Tibial nerve (tissue), 4 donors: Measurements from ENCODE around the gene GFRAL. TPM values are rescaled to one million over a fixed set of nuclear protein-coding genes. Genes with fewer than 3 reads are reported as not detected.

Experiments
- DNase-seq, 2 donors: peaks; one replicate each; pipeline ENCODE4 v3.0.0-alpha.2; 2019; ENCODE audit warnings: low spot score in 2 of 2
- H3K27ac ChIP-seq, 4 donors: fragments of 200-600 bp; sonication (generic) in 3 of 4; one replicate each; pipeline ENCODE4 v1.5.1; 2017 to 2019; ENCODE audit warnings: mild to moderate bottlenecking in 1 of 4
- H3K27me3 ChIP-seq, 2 donors: fragments of 200-600 bp; sonication (generic) in 1 of 2; one replicate each; pipeline versions ENCODE4 v1.5.1 to v1.6.0; 2017 to 2019
- H3K36me3 ChIP-seq, 3 donors: fragments of 200-600 bp; sonication (generic); one replicate each; pipeline ENCODE4 v1.5.1; 2018 to 2019
- H3K4me1 ChIP-seq, 4 donors: fragments of 200-600 bp; sonication (generic) in 3 of 4; one replicate each; pipeline ENCODE4 v1.5.1; 2017 to 2019
- H3K4me3 ChIP-seq, 4 donors: fragments of 200-600 bp; sonication (generic) in 3 of 4; one replicate each; pipeline ENCODE4 v1.5.1; 2017 to 2019; ENCODE audit warnings: mild to moderate bottlenecking in 1 of 4, moderate library complexity in 1 of 4
- H3K9me3 ChIP-seq, 4 donors: fragments of 200-600 bp; sonication (generic) in 3 of 4; one replicate each; pipeline ENCODE4 v1.5.1; 2017 to 2019
- EP300 ChIP-seq, 2 donors: sonication (generic); formaldehyde crosslinking; IDR thresholded peaks; one replicate each; pipeline ENCODE4 v1.6.1; 2017; ENCODE audit warnings: antibody characterized with exemption in 2 of 2, mild to moderate bottlenecking in 1 of 2
- POLR2A ChIP-seq, 2 donors: fragments of 450-650 bp; IDR thresholded peaks; one replicate each; pipeline ENCODE4 v1.6.1; 2017; ENCODE audit warnings: antibody characterized with exemption in 2 of 2, mild to moderate bottlenecking in 2 of 2, moderate library complexity in 2 of 2
- WGBS, 2 donors: methylation state at CpG; one replicate each; pipeline ENCODE4 v1.1.5; 2018; 5-methylcytosine and 5-hydroxymethylcytosine counted together
- total RNA-seq, 4 donors: library from RNA; depleted of rRNA; stranded (reverse); fragments of >200 nt; gene quantifications; one replicate each; pipeline ENCODE4 v1.1.0, GENCODE V29; 2016
- TF ChIP-seq, protein P1 (sequence below), 5 experiments: fragments of 200-600 bp in 3 of 5; fragments of 450-650 bp in 2 of 5; sonication (generic) in 3 of 5; IDR thresholded peaks; one replicate each; pipeline ENCODE4 v1.5.1; 2016 to 2019; ENCODE audit warnings: antibody characterized with exemption in 5 of 5, mild to moderate bottlenecking in 3 of 5, moderate library complexity in 2 of 5

Gene GFRAL
- total RNA-seq, 4 donors from 2014 or later, result not detected

DNA sequence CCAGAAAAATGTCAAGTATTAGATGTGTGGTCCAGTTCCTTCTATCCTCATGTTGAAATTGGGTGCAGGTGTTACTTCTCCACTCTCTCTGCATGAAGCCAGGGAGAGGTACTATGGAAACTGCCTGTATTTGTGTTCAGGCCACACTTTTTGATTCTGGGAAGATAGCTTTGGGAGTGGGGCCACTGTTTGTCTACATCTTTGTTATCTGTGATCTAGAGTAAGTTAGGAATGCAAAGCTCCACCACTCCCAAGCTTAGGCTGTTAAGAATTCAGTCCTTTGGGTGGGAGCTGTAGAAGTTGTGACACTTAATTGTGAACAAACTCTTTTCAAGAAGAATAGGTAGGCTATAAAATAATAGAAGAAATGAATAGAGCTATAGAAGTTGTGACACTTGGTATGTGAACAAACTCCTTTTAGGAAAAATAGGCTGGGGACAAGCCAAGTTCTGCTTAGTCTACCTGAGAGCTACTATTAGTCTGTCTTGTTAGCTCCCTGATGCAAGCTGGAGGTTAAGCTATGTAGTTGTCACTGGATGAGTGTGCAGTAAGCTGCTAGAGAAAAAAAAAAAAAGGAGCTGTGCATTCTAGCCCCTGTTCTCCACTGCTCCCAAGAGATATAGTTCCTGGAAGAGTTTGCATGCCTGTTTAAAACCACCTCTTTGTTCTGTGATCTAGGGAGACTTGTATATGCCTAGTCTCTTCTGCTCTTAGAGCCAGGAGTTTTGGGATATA, 7.1 kb upstream of the GFRAL start:
- Histone ChIP-seq H3K27me3 (no peaks in the 10 kb centered on the region), H3K9me3 (peaks cover 0 to 14% (median 0%) of the 10 kb centered on the region in 4 donors), H3K4me1 (no peaks in the 10 kb centered on the region), H3K27ac (no peak overlapping the region), H3K4me3 (no peak overlapping the region), H3K36me3 (no peaks in the 10 kb centered on the region)
- no peak for DNase-seq
- TF ChIP-seq EP300 (IDR thresholded peaks at IDR 0.05) (no peak), POLR2A (IDR thresholded peaks at IDR 0.05) (no peak)
- TF ChIP-seq, protein P1, sequence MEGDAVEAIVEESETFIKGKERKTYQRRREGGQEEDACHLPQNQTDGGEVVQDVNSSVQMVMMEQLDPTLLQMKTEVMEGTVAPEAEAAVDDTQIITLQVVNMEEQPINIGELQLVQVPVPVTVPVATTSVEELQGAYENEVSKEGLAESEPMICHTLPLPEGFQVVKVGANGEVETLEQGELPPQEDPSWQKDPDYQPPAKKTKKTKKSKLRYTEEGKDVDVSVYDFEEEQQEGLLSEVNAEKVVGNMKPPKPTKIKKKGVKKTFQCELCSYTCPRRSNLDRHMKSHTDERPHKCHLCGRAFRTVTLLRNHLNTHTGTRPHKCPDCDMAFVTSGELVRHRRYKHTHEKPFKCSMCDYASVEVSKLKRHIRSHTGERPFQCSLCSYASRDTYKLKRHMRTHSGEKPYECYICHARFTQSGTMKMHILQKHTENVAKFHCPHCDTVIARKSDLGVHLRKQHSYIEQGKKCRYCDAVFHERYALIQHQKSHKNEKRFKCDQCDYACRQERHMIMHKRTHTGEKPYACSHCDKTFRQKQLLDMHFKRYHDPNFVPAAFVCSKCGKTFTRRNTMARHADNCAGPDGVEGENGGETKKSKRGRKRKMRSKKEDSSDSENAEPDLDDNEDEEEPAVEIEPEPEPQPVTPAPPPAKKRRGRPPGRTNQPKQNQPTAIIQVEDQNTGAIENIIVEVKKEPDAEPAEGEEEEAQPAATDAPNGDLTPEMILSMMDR (IDR thresholded peaks at IDR 0.05), result no peak

DNA sequence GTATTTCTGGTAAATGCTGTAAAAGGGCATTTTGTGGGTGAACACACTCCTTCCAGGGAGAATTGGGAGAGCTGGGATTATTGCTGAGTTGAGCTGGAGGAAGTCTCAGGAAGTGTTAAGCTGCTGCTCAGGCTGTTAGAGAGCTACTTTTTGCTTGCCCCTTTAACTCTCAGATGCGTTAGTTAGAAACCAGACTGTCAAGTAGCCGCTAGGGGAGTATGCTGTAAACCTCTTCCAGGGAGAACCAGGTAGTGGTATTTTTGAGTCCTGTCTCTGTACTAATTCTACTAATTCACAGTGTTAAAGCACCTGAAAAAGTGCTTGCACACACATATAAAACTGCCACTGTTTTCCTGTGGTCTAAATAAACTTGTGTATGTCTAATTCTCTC, 6.6 kb upstream of the GFRAL start:
- no peak for DNase-seq
- 52 to 60% methylated on average over 2 of the region's 2 CpGs for WGBS, 2 donors

DNA sequence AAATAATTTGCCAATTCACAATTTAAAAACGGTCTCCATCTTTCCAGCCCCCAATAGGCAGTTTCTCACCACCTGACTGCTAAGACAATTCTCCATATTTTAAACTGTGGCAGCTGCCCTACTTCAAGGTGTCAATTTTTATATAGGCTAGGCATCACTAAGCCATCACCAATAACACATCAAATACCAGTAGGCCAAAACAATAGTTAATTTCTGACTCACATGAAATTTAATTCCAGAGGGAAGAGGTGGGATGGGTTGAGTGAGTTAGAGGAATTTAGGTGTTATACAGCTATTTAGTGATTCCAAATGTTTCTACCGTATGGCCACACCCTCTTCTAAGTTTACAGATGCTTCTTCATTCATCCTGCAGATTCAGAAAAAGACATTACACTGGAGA, 49.9 kb downstream of the GFRAL start:
- no peak overlapping the region for H3K27ac ChIP-seq
- whole genome bisulfite sequencing, 2 donors, result 48 to 61% methylated on average over 2 of the region's 2 CpGs
- TF ChIP-seq EP300 (IDR thresholded peaks at IDR 0.05) (no peak), POLR2A (IDR thresholded peaks at IDR 0.05) (no peak)
- TF ChIP-seq, protein P1 (IDR thresholded peaks at IDR 0.05), result no peak

More for the DNA sequence above, 6.6 kb upstream of the GFRAL start:
- no peak for TF ChIP-seq POLR2A (IDR thresholded peaks at IDR 0.05)
- no peak for TF ChIP-seq EP300 (IDR thresholded peaks at IDR 0.05)
- TF ChIP-seq, protein P1 (IDR thresholded peaks at IDR 0.05), result no peak
- Histone ChIP-seq H3K4me3 (no peak overlapping the region), H3K4me1 (no peaks in the 10 kb centered on the region), H3K36me3 (no peaks in the 10 kb centered on the region), H3K27ac (no peak overlapping the region), H3K27me3 (no peaks in the 10 kb centered on the region), H3K9me3 (peaks cover 0 to 14% (median 0%) of the 10 kb centered on the region in 4 donors)

DNA sequence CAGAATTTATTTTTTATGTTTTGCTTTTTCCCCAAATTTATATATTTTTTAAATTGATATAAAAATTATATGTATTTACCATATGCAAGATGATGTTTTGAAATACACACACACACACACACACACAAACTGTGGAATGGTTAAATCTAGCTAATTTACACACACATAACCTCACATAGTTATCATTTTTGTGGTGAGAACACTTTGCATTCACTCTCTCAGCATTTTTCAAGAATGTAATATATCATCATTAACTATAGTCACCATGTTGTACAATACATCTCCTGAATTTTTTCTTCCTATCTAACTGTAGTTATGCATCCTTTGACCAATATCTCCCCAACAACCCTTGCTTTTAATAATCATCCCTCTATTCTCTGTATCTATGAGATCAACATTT, 52.2 kb downstream of the GFRAL start:
- no peak overlapping the region for H3K4me3 ChIP-seq
- H3K36me3 ChIP-seq, result no peaks in the 10 kb centered on the region
- no peak for DNase-seq
- no peak overlapping the region for H3K27ac ChIP-seq
- H3K4me1 ChIP-seq, result no peaks in the 10 kb centered on the region
- TF ChIP-seq POLR2A (IDR thresholded peaks at IDR 0.05), result no peak
- TF ChIP-seq EP300 (IDR thresholded peaks at IDR 0.05), result no peak
- TF ChIP-seq, protein P1 (IDR thresholded peaks at IDR 0.05), result no peak
- no peaks in the 10 kb centered on the region for H3K9me3 ChIP-seq
- no peaks in the 10 kb centered on the region for H3K27me3 ChIP-seq

More for the DNA sequence above, 49.9 kb downstream of the GFRAL start:
- Histone ChIP-seq H3K9me3 (no peaks in the 10 kb centered on the region), H3K27me3 (no peaks in the 10 kb centered on the region), H3K4me3 (no peak overlapping the region), H3K36me3 (no peaks in the 10 kb centered on the region), H3K4me1 (no peaks in the 10 kb centered on the region)
- no peak for DNase-seq

DNA sequence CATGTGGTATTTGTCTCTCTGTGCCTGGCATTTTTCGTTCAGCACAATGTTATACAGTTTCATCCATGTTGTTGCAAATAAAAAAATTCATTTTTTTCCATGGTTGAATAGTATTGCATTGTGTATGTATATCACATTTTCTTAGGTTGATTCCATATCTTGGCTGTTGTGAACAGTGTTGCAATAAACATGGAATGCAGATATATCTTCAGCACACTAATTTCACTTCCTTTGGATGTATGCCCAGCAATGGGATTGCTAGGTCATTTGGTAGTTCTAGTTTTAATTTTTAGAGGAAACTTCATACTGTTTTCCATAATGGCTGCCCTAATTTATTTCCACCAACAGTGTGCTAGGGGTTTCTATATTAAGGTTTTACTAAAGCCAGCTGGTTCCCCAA, 52.6 kb downstream of the GFRAL start:
- TF ChIP-seq, protein P1 (IDR thresholded peaks at IDR 0.05), result no peak
- no peak for TF ChIP-seq POLR2A (IDR thresholded peaks at IDR 0.05)
- no peak for TF ChIP-seq EP300 (IDR thresholded peaks at IDR 0.05)
- Histone ChIP-seq H3K4me3 (no peak overlapping the region), H3K9me3 (no peaks in the 10 kb centered on the region), H3K27me3 (no peaks in the 10 kb centered on the region), H3K27ac (no peak overlapping the region), H3K4me1 (no peaks in the 10 kb centered on the region), H3K36me3 (no peaks in the 10 kb centered on the region)
- WGBS, 2 donors, result 11 to 54% methylated on average over 1 of the region's 1 CpG
- DNase-seq, result no peak
